K562 (cell line): ENCODE results near the gene KRTAP5-4. TPM values are rescaled to one million over a fixed set of nuclear protein-coding genes. Genes with fewer than 3 reads are reported as not detected.

Experiments
- ATF3 ChIP-seq, 2 experiments: fragments of 450-650 bp in 1 of 2; sonication (generic) in 1 of 2; formaldehyde crosslinking in 1 of 2; IDR thresholded peaks in 1 of 2; conservative IDR thresholded peaks in 1 of 2; 2 replicates each; pipeline versions ENCODE4 v1.6.1 to v1.8.1; 2016 to 2023; ENCODE audit warnings: mild to moderate bottlenecking in 2 of 2, moderate library complexity in 2 of 2, inconsistent platforms in 1 of 2, missing genetic modification reagents in 1 of 2
- CBFA2T2 ChIP-seq: fragments of 450-650 bp; conservative IDR thresholded peaks from 2 replicates; pipeline ENCODE4 v1.6.1; 2017; ENCODE audit warnings: mild to moderate bottlenecking
- FOXJ3 ChIP-seq: sonication (generic); formaldehyde crosslinking; IDR thresholded peaks from 2 replicates; pipeline ENCODE4 v1.4.0; 2020; ENCODE audit warnings: mild to moderate bottlenecking, missing genetic modification reagents
- KLF13 ChIP-seq: fragments of 450-650 bp; IDR thresholded peaks from 2 replicates; pipeline ENCODE4 v1.6.1; 2016; ENCODE audit warnings: missing genetic modification characterization, low read depth, mild to moderate bottlenecking, missing compliant biosample characterization, moderate library complexity, borderline replicate concordance
- POLR2G ChIP-seq: fragments of 200-400 bp; formaldehyde crosslinking; IDR thresholded peaks from 2 replicates; pipeline ENCODE4 v1.6.1; 2017; ENCODE audit warnings: low read depth, mild to moderate bottlenecking, antibody characterized with exemption, low read length, moderate library complexity
- RFX7 ChIP-seq: fragments of 250-450 bp; sonication (Bioruptor Pico); IDR thresholded peaks from 2 replicates; pipeline ENCODE4 v1.5.1; 2021; ENCODE audit warnings: mild to moderate bottlenecking
- SMAD3 ChIP-seq: fragments of 450-650 bp; formaldehyde crosslinking; conservative IDR thresholded peaks from 2 replicates; pipeline ENCODE4 v1.4.0; 2020; ENCODE audit warnings: mild to moderate bottlenecking
- THRA ChIP-seq: fragments of 450-650 bp; IDR thresholded peaks from 2 replicates; pipeline ENCODE4 v1.6.1; 2017; ENCODE audit warnings: mild to moderate bottlenecking, moderate library complexity
- ZBTB40 ChIP-seq, 2 experiments: fragments of 450-650 bp in 1 of 2; sonication (generic) in 1 of 2; formaldehyde crosslinking in 1 of 2; IDR thresholded peaks; 2 replicates each; pipeline versions ENCODE4 v1.7.1 to v1.9.0; 2016 to 2022; ENCODE audit warnings: inconsistent platforms in 1 of 2, mild to moderate bottlenecking in 1 of 2, missing genetic modification reagents in 1 of 2
- polyA plus RNA-seq, 8 experiments: library from polyadenylated mRNA; depleted of rRNA in 4 of 8; stranded (reverse) in 5 of 8; unstranded in 3 of 8; fragments of >200 nt; fragmentation: Nextera tagmentation in 2 of 8; fragmentation: Illumina TruSeq in 1 of 8; extraction: Ambion mirVana in 2 of 8; extraction: Trizol in 1 of 8; gene quantifications; 2 replicates each; pipeline versions ENCODE4 v1.2.1 to v1.2.3, GENCODE V29; 2011 to 2014; ENCODE audit warnings: inconsistent platforms in 1 of 8, missing spikeins in 1 of 8
- total RNA-seq, 7 experiments: library from RNA; depleted of rRNA in 6 of 7; stranded (reverse); fragments of >200 nt in 6 of 7; fragmentation: Illumina TruSeq in 2 of 7; extraction: Trizol in 2 of 7; gene quantifications; 2 replicates each; pipeline versions ENCODE4 v1.2.1 to v1.2.3, GENCODE V29; 2011 to 2021; ENCODE audit warnings: low replicate concordance in 1 of 7
- TF ChIP-seq, protein P1 (sequence below): sonication (generic); formaldehyde crosslinking; IDR thresholded peaks from 2 replicates; pipeline ENCODE4 v1.5.0; 2020; ENCODE audit warnings: missing genetic modification reagents

Gene KRTAP5-4
- total and polyA plus RNA-seq, 9 of the 15 experiments (the other 6 are each of a cell fraction or from before 2014, with no cell fraction given) = not detected

- TF ChIP-seq POLR2G (no peak), CBFA2T2 (no peak), FOXJ3 (CRISPR knock-in tag) (no peak), ATF3 (IDR thresholded peaks at IDR 0.05) (no peak), ATF3 (CRISPR knock-in tag; conservative IDR thresholded peaks at IDR 0.05) (no peak), THRA (no peak), ZBTB40 (IDR thresholded peaks at IDR 0.05) (no peak), ZBTB40 (CRISPR knock-in tag; IDR thresholded peaks at IDR 0.05) (no peak), SMAD3 (CRISPR knock-in tag) (no peak), RFX7 (CRISPR knock-in tag) (no peak), KLF13 (tag) (no peak)
- TF ChIP-seq, protein P1, sequence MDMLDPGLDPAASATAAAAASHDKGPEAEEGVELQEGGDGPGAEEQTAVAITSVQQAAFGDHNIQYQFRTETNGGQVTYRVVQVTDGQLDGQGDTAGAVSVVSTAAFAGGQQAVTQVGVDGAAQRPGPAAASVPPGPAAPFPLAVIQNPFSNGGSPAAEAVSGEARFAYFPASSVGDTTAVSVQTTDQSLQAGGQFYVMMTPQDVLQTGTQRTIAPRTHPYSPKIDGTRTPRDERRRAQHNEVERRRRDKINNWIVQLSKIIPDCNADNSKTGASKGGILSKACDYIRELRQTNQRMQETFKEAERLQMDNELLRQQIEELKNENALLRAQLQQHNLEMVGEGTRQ (CRISPR knock-in tag) = no peak
Observed at GRCh38 chr11:1639666-1640065, 17.7 kb upstream of the KRTAP5-4 start (continued).
